NCI-H526 (cell line): Measurements from ENCODE around the gene EHMT1.
"Not testable (repeated sequence)": the region's sequence is repeated elsewhere in the genome, so short reads cannot be mapped to it uniquely, and the experiment has no call there.

ENCODE experiments used
- DNase-seq, 2 experiments: peaks; one replicate each; lab custom pipeline; 2025; lab: John Stamatoyannopoulos, UW

EHMT1 gene

GRCh38 chr9:137615387-137615871 lies 3.4 kb upstream of the EHMT1 start:
- no peak for DNase-seq

GRCh38 chr9:137619240-137620047 lies 639 bp downstream of the EHMT1 start:
- peak in 1 of 2 experiments; percentile 47 for DNase-seq

- DNase-seq, result no peak
Observed at GRCh38 chr9:137620048-137620405, 1.2 kb downstream of the EHMT1 start.

- DNase-seq, result no peak
Observed at GRCh38 chr9:137620581-137620980, 1.8 kb downstream of the EHMT1 start.

- DNase-seq, result peak in 1 of 2 experiments; percentile 9
Observed at GRCh38 chr9:137621131-137621757, 2.4 kb downstream of the EHMT1 start.

- DNase-seq, result not testable (repeated sequence)
Observed at GRCh38 chr9:137622211-137622610, 3.4 kb downstream of the EHMT1 start.

GRCh38 chr9:137626464-137626863 lies 7.7 kb downstream of the EHMT1 start:
- DNase-seq, result no peak

- not testable (repeated sequence) for DNase-seq
Observed at GRCh38 chr9:137627406-137627805, 8.6 kb downstream of the EHMT1 start.

GRCh38 chr9:137630126-137630525 lies 11.3 kb downstream of the EHMT1 start:
- no peak for DNase-seq

GRCh38 chr9:137630679-137631078 lies 11.9 kb downstream of the EHMT1 start:
- no peak for DNase-seq

- no peak for DNase-seq
Observed at GRCh38 chr9:137631345-137632229, 12.8 kb downstream of the EHMT1 start.

GRCh38 chr9:137632230-137633161 lies 13.7 kb downstream of the EHMT1 start:
- no peak for DNase-seq

GRCh38 chr9:137634016-137634415 lies 15.2 kb downstream of the EHMT1 start:
- no peak for DNase-seq

GRCh38 chr9:137638680-137639079 lies 19.9 kb downstream of the EHMT1 start:
- DNase-seq, result no peak

- DNase-seq, result no peak
Observed at GRCh38 chr9:137639303-137640051, 20.7 kb downstream of the EHMT1 start.

GRCh38 chr9:137640862-137641261 lies 22.1 kb downstream of the EHMT1 start:
- no peak for DNase-seq

GRCh38 chr9:137642118-137642601 lies 23.4 kb downstream of the EHMT1 start:
- no peak for DNase-seq

GRCh38 chr9:137642892-137643291 lies 24.1 kb downstream of the EHMT1 start:
- DNase-seq, result no peak

- no peak for DNase-seq
Observed at GRCh38 chr9:137643921-137644320, 25.1 kb downstream of the EHMT1 start.

- DNase-seq, result peak in 1 of 2 experiments; percentile 11
Observed at GRCh38 chr9:137645211-137645610, 26.4 kb downstream of the EHMT1 start.
